Measurements from ENCODE around the gene ANO7.
A peak's percentile ranks its signal among the peaks of the same experiment; 100 is the strongest.

The ANO7 gene, protein sequence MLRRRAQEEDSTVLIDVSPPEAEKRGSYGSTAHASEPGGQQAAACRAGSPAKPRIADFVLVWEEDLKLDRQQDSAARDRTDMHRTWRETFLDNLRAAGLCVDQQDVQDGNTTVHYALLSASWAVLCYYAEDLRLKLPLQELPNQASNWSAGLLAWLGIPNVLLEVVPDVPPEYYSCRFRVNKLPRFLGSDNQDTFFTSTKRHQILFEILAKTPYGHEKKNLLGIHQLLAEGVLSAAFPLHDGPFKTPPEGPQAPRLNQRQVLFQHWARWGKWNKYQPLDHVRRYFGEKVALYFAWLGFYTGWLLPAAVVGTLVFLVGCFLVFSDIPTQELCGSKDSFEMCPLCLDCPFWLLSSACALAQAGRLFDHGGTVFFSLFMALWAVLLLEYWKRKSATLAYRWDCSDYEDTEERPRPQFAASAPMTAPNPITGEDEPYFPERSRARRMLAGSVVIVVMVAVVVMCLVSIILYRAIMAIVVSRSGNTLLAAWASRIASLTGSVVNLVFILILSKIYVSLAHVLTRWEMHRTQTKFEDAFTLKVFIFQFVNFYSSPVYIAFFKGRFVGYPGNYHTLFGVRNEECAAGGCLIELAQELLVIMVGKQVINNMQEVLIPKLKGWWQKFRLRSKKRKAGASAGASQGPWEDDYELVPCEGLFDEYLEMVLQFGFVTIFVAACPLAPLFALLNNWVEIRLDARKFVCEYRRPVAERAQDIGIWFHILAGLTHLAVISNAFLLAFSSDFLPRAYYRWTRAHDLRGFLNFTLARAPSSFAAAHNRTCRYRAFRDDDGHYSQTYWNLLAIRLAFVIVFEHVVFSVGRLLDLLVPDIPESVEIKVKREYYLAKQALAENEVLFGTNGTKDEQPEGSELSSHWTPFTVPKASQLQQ

DNA sequence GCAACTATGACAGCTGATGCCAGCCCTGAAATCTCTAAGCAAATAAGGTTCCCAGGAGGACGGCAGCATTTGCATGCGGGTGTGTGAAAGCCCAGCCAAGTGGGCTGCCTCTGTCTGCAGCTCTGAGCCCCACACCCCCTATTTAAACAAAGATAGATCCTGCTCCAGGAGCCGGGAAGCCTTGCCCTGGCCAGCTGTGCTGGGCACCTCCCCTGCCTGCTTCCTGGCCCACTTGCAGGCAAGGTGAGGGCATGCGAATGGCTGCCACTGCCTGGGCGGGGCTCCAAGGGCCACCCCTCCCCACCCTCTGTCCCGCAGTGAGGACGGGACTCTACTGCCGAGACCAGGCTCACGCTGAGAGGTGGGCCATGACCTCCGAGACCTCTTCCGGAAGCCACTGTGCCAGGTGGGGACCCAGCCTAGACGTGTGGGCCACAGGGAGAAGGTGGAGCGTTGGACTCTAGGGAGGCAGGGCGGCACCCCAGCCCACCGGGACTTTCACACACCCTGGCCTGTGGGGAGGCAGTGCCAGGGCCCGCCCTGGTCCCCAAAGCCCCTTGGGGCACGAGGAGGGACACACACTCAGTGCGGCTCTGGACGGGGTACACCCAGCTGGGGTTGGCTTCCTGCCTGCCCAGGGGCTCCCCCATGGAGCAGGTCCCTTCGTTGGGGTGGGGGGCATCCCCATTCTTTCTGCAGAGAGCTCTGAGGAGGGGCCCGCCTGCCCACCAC is at the start of gene ANO7:
TSS of gene ANO7 (plus strand) at position 317 of the 732 bp plus-strand sequence. CDS start 1,387 bp downstream, outside the sequence.
- DNase-seq = no peak

DNA sequence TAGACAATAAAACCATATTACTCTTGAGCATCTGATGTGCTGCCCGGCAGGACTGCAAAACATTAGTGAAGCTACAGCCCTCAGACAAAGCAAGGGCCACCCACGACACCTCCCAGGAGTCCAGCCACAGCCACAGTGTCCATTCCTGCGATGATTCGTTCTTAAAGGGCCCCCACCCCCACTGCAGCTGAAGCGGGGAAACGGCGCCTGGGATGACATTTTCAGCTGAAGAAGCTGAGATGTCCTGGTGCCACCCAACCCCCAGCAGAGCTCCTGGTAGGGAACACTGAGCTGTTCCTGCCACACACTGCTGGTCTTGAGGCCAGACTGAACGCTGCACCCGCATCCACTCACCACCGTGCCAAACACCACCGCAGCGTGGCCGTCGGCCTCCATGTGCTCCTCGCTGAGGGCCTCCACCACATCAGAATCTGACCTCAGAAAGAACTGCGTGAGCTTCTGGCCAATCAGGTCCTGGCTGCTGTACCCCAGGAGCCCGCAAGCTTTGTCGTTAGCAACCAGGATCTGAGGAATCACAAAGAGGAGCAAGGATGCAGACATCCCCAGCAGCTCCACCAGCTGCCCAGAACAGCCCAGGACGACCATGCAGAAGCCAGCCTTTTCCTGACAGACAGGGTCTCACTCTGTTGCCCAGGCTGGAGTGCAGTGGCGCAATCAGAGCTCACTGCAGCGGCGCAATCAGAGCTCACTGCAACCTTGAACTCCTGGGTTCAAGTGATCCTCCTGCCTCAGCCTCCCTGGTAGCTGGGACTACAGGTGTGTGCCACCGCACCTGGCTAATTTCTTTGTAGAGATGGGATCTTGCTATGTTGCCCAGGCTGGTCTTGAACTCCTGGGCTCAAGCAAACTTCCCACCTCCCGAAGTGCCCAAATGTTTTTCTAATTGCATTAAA is 48.7 kb upstream of the ANO7 start:
- DNase-seq = no peak

DNA sequence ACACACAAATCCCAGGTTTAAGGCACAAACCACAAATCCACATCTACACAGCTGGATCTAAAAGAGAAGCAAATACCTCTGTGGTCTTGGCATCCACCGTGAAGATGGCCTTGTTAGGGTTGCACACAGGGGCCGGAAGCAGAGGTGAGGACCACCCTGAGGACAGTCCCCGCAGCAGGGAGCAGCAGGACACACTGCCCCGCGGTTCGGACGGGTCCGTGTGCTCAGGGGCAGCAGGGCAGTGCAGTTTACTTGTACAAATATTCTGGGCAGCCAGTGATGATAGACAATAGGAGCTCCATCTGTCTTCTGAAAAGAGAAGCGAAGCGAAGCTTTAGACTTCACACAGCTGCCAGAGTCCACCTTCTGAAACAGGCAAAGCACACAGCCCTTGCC is 48.0 kb upstream of the ANO7 start:
- DNase-seq = no peak

DNA sequence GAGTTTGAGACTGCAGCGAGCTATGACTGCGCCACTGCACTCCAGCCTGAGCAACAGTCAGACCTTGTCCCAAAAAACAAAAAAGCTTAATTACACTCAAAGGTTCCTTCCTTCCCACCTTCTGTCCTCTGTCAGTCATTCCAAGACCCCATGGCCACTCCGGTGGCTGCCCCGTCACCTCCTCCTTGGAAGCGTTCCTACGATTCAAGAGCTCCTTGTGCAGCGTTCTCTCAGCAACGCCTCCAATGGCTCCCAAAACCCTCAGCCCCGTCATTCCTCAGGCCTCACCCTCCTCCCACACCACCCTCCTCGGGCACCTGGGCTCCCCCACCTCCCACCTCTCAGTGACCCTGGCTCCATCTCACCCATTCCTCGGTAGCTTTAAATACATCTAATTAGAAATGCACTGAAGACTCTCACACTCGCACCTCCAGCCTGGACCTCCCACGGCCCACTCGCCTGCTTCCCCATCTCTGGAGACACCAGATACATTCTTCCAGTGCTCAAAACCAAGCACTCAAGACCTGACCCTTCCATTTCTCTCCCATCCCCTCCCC is 47.2 kb upstream of the ANO7 start:
- no peak for DNase-seq

DNA sequence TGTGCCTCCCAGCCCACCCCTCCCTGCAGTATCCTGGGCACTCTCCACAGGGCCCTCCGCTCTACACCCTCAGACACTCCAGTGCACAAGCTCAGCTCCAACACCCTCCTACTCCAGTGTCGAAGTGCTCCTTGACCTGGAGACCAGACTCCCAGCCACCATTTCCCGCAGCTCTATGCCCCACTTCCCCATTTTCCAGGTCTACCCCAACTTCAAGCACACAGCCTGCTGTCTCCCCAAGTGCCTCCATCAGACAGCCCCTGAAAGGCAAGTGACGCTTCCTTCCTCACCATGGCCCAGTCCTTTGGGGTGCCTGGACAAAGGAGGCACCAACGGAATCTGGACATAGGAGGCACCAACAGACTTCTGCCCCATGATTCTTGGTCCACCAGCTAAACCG is 46.4 kb upstream of the ANO7 start:
- DNase-seq = no peak

DNA sequence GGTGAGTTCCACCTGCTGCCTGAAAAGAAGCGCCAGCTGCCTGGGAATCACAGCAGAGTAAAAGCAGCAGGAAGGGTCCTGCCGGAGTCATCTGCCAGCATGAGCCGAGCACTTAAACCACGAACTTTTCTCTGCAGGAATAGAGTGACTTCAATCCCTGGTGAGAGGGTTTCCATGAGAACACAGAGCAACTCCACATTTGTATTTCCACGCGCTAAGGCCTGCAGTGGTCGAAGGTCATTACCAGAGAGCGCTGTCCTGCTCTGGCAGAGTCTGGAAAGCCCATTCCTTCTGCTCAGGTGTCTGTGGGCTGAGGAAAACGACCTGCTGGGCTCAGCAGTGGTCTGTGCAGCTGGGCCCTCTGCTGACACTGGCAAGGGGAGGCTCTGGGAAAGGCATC is 45.9 kb upstream of the ANO7 start:
- no peak for DNase-seq

DNA sequence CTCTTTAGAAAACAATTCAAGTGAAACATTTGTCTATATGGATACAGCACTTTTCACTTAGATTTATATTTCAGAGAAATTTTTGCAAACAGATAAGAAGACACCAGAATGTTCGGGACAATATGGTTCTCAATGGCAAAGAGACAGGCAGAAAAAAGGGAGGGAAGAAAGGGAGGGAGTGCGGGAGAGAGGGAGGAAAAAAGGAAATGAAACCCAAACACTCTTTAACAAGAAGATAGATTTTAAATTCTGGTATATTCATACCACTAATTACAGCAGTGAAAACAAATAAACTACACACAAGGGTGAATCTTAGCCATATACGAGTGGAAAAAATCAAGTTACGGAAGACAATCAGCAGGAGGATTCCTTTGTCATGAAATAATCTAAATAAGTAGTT is 42.2 kb upstream of the ANO7 start:
- no peak for DNase-seq

DNA sequence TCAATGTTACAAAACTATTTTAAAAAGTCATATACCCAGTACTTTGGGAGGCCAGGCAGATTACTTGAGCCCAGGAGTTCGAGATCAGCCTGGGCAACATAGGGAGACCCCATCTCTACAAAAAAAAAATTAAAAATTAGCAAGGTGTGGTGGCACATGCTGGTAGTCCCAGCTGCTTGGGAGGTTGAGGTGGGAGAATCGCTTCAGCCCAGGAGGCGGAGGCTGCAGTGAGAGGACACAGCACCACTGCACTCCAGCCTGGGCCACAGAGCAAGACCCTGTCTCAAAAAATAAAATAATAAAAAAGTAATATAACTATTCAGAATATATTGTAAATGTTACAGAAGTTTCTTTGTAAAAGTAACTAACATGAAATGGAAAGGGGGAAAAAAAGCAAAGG is 41.1 kb upstream of the ANO7 start:
- no peak for DNase-seq

DNA sequence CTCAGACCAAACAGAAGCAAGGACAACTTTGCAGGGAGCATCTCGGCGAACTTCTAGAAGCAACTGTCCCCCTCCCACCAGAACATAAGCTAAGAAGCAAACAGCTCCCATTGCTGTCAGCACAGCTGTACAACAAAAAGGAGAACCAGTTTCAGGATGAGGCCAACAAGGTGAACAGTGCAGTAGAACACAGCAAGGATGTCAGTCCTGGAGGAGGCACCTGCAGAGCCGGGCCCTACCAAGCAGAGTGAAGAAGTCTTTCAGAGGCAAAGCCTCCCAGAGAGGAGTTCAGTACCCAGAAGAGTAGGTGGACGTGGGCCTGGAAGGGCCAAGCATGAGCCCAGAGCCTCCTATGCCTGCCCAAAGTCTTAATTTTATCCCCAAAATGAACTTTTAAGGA is 40.2 kb upstream of the ANO7 start:
- no peak for DNase-seq

DNA sequence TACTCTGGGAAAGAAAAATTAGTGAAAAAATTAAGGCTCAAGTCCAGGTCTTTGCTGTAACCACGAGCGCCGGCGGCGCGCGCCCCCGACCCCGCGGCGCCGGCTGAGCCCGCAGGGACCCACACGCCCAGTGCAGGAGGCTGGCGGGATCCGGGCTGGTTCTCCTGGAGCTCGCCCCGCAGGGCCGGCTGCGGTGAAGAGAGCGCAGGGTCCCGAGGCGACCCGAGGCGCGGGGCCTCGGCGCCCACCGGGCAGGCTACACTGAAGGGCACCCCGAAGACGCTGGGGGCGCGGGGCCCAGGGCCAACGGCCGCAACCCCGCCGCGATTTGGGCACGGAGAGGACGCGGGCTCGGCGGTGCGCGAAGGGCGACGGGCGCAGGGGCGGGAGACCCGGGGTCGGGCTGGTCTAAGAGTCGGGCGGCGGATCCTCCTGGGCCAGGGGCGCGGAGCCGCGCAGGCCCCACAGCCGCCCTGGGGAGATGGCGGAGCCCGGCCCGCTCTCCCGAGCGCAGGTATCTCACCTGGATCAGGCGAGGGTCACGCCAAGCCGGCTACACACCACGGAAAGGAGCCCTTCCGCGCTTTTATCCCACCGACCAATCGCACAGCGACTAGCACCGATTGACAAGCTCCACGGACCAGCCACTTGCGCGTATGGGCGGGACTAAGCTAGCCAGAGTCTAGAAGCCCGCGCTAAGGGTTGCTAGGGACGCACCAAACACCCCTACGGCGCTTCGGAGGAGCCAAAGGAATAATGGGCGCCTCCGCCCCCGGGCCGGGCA is 39.4 kb upstream of the ANO7 start, which contains the start of gene PASK:
TSS of gene PASK (minus strand) at position 582 of the 784 bp plus-strand sequence. CDS start 6,440 bp downstream, outside the sequence.
- DNase-seq = peak; percentile 95

DNA sequence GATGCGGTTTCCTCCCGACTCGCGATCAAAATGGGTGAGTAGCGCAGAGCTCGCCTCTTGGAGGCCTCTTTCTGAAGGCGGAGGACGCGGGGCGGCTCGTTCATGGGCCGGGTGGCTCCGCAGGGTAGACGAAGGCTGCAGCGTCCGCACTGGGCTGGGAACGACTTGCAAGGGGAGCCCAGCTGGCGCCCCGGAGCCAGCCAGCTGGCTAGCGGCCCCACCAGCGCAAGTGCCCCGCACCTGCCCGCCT is 38.9 kb upstream of the ANO7 start:
- DNase-seq = no peak

DNA sequence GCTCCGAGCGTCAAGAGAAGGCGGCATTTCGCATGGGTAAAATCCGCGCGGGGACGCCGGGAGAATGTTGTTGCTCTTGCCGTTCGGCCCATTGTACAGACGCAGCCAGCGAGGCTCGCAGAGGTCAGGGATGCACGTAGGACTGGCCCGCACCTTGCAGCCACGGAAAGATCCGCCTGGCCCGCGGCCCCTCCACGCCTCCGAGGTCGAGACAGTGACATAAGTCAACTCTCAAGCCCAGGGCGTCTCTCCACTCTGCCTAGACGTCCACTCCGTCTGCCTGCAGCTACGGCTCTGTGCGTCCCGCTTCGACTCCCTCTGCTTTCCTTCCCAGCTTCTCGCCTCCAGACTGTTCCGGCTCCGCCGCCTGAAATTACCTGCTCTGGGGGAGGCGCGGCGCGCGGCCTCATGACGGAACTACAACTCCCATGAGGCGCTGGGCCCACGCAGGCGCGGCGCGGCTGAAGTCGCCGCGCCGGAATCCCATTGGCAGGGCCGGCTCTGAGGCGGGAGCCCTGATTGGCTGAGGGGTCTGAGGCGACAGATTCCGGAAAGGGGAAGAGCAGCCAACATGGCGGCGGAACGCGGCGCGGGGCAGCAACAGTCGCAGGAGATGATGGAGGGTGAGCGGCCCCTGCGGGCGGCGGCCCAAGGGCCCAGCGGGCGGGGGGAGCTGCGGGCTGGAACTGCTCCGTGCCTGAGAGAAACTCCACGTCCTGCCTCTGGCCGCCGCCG is 38.4 kb upstream of the ANO7 start, which contains the start of gene PPP1R7:
TSS of gene PPP1R7 (plus strand) at position 543 of the 735 bp plus-strand sequence. CDS start at position 572, 29 bp downstream.
- DNase-seq = peak; percentile 96

DNA sequence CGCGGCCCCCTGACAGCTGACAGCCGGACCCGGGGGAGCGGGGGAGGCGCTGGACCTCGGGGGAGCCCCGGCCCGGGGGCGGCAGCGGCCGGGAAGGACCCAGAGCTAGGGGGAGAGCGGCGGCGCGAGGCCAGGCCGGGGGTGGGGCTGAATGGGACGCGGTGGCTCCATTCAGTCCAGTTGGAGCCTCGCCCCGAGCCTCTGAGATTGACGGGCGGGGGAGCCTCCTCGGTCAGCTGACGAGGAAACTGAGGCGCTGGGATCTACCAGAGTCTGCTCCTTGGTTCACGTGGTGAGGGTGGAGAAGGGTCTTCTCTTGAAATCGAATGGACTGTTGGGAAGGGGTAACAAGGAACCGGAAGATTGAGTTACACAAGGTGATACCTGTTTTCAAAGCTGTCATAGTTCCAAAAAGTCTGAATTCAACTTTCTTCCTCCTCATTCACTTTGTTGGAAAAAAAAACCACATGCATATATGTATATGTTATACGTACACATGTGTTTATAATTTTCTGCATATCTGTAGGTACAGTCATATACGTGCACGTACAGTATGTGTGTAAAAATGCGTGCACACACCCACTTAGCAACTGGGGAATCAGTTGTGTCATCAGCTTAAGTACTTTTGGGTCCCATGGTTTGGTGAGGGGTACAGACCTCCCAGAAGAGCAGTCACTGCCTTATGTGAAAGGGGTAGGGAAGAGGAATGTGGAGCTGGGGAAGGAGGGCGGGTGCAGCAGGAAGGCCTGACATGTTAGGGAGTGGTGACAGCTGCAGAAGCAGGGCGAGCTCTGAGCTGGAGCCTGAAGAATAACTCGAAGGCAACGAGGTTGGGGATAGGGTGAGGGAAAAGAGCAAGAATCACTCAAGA is 37.6 kb upstream of the ANO7 start:
- no peak for DNase-seq

DNA sequence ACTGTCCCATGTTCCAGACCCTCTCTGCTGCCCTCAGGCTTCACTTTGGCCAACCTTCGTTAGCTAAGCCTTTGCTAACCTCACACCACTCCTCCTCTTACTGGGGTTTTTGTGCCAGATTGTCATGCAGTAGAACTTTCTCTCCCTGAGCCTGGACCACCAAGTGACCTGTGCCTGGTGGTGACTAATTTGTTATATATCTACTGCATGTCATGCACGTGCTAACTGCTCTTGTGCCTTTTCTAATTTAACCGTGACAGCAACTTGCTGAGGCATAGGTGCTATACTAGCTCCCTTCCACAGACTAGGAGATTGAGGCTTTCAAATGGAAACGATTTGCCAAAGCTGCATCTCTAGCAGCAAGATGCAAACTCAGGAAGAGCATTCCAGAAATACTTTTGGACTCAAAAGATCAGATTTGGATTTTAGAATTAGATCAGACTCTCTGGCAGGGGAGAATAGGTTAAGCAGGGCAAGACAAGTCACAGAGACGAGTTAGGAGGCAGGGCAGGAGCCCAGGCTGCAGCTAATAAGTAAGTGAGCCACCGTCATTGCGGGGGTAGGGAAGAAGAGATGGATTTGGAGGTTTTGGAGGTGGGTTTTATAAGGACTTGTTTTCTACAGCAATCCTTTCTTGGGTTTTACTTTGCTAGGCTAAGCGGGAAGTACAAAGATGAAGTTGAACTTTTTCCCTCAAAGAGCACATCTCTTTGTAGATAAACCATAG is 36.4 kb upstream of the ANO7 start:
- DNase-seq = no peak

DNA sequence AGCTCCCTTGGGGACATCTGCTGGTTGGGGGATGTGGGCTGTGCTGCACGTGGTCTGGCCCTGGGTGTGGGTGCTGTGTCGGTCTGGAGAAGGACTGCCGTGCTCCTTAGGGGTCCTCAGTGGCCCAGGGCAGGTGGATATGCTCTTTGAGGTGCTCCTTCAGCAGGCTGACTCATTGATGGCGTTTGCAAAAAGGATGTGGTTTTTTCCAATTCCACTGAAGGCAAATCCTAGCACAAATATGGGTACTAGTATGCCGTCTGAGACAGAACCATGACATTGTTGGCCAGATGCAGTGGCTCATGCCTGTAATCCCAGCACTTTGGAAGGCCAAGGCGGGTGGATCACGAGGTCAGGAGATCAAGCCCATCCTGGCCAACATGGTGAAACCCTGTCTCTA is 34.9 kb upstream of the ANO7 start:
- DNase-seq = no peak

DNA sequence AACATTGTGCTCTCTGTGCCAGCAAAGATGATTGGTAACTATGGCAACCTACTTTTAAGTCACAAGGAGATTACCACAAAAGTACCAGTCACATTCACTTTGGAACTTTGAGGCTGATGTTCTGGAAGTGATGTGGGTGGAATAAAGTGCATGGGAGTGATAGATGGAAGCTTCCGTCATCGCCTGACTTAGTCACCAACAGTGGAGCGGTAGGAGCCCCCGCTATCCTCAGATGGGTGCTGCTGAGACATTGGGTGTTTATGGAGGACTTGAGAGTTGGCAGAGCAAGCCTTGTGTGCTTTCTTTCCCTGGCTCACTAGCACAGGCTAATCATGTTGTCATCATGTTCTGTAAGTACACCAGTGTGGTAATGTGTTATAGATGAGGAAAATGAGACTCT is 33.6 kb upstream of the ANO7 start:
- DNase-seq = peak; percentile 48

DNA sequence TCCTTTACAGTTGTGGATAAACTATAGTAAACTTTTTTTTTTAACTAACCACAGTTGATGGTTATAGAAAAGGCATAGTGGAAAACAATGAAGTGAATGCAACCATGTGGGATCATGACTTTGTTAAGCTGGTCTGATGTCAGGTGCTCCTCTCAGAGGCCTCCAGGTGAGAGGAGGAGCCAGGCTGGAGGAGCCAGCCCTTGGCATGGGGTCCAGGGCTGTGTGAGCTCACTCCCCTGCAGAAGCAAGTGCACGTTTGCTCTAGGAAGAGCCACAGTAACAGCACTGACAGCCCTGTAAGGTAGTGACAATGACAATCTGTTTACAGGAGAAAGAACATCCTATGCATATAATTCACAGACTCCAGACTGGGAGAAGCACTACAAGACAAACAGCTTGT is 32.5 kb upstream of the ANO7 start:
- no peak for DNase-seq

DNA sequence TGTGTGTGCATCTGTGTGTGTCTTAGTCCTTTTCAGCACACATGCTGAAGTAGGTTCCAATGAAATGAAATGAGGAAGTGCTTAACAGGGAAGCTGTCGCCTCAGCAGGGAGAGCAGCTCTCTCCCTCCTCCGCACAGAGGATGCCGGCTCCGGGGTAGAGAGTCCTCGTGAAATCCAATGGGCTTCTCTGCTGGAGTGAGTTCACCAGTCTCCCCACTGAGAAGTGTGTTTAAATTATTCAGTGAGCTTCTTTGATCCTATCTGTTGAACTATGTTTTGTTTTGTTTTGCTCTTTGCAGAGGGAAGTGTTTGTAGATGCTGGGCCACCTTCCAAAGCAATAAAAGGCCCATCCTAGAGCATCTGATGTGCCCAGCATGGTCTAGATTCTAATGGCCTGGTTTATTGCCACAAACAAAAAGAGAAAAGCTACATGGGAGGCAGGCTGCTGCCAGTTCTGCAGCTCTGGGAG is 31.5 kb upstream of the ANO7 start:
- DNase-seq = no peak
